Keratinocyte (primary cell): ENCODE data around the gene MLLT3. TPM values are rescaled to one million over a fixed set of nuclear protein-coding genes. Genes with fewer than 3 reads are reported as not detected.

ENCODE experiments used
- DNase-seq: peaks from one replicate; pipeline ENCODE4 v3.0.0-alpha.2; 2011; ENCODE audit warnings: low read depth, missing footprints, low spot score
- FAIRE-seq: peaks from 2 replicates; lab custom pipeline; 2011; peaks lifted over from hg19 to GRCh38; lab: Jason Lieb, UNC
- H2AFZ ChIP-seq: 2 replicates; pipeline ENCODE4 v1.6.0; 2012; ENCODE audit warnings: low read length, control low read depth, inconsistent platforms; ENCODE audit not compliant: control insufficient read depth
- H3K27ac ChIP-seq: 2 replicates; pipeline ENCODE4 v1.5.1; 2011; ENCODE audit warnings: low read length; ENCODE audit not compliant: control insufficient read depth, insufficient read depth
- H3K27me3 ChIP-seq: 3 replicates; pipeline ENCODE4 v1.6.0; 2011; ENCODE audit warnings: low read length; ENCODE audit not compliant: control insufficient read depth, insufficient read depth; ENCODE audit errors: extremely low read depth
- H3K36me3 ChIP-seq, 2 experiments: 2 replicates in 1 of 2; 3 replicates in 1 of 2; pipeline ENCODE4 v1.5.1; 2011; ENCODE audit warnings: low read length in 2 of 2, mild to moderate bottlenecking in 1 of 2; ENCODE audit not compliant: control insufficient read depth in 2 of 2, insufficient read depth in 2 of 2; ENCODE audit errors: extremely low read depth in 1 of 2
- H3K4me1 ChIP-seq: 3 replicates; pipeline ENCODE4 v1.5.1; 2011; ENCODE audit warnings: low read length; ENCODE audit not compliant: control insufficient read depth, insufficient read depth; ENCODE audit errors: extremely low read depth
- H3K4me2 ChIP-seq: 3 replicates; pipeline ENCODE4 v1.6.0; 2011; ENCODE audit warnings: low read depth, low read length; ENCODE audit not compliant: control insufficient read depth, insufficient read depth; ENCODE audit errors: extremely low read depth
- H3K4me3 ChIP-seq, 3 experiments: fragments of 200-600 bp in 1 of 3; sonication (generic) in 1 of 3; 2 replicates in 2 of 3; 3 replicates in 1 of 3; pipeline ENCODE4 v1.5.1; 2011 to 2016; ENCODE audit warnings: low read length in 3 of 3, mild to moderate bottlenecking in 3 of 3, control low read depth in 2 of 3, inconsistent platforms in 1 of 3, low read depth in 1 of 3, mixed read lengths in 1 of 3, mixed run types in 1 of 3, moderate library complexity in 1 of 3; ENCODE audit not compliant: control insufficient read depth in 2 of 3, insufficient read depth in 2 of 3; ENCODE audit errors: extremely low read depth in 1 of 3
- H3K79me2 ChIP-seq: 2 replicates; pipeline ENCODE4 v1.6.0; 2012; ENCODE audit warnings: low read length; ENCODE audit not compliant: control insufficient read depth, insufficient read depth
- H3K9ac ChIP-seq: 3 replicates; pipeline ENCODE4 v1.6.0; 2011; ENCODE audit warnings: low read length; ENCODE audit not compliant: control insufficient read depth, insufficient read depth; ENCODE audit errors: extremely low read depth
- H3K9me1 ChIP-seq: 3 replicates; pipeline ENCODE4 v1.6.0; 2011; ENCODE audit warnings: low read length; ENCODE audit not compliant: control insufficient read depth, insufficient read depth; ENCODE audit errors: extremely low read depth
- H3K9me3 ChIP-seq: 2 replicates; pipeline ENCODE4 v1.5.1; 2012; ENCODE audit warnings: low read depth, low read length; ENCODE audit not compliant: control insufficient read depth
- H4K20me1 ChIP-seq: 3 replicates; pipeline ENCODE4 v1.6.0; 2011; ENCODE audit warnings: low read length; ENCODE audit not compliant: control insufficient read depth, insufficient read depth; ENCODE audit errors: extremely low read depth
- EZH2 ChIP-seq: IDR thresholded peaks from one replicate; pipeline ENCODE4 v1.6.1; 2012; ENCODE audit warnings: inconsistent platforms, mild to moderate bottlenecking, low read length, moderate library complexity
- dilution Hi-C: fragments of 300-500 bp; cut with MboI; formaldehyde crosslinking; loops from one replicate; pipeline ENCODE4 v1.7.0; 2020; ENCODE audit warnings: low sequenced_read_pairs; ENCODE audit not compliant: extremely low pct_ligation_motif_present
- polyA plus RNA-seq, 5 experiments: library from polyadenylated mRNA; depleted of rRNA in 3 of 5; stranded (reverse) in 3 of 5; stranded (forward) in 1 of 5; unstranded in 1 of 5; fragments of >200 nt; gene quantifications; 1 replicate in 1 of 5; 2 replicates in 3 of 5; 3 replicates in 1 of 5; pipeline versions ENCODE4 v1.2.1 to v1.2.3, GENCODE V29; 2011 to 2012; ENCODE audit warnings: missing spikeins in 2 of 5, low read depth in 1 of 5, low replicate concordance in 1 of 5
- TF ChIP-seq, protein P1 (sequence below), 3 experiments: IDR thresholded peaks in 1 of 3; conservative IDR thresholded peaks in 1 of 3; optimal IDR thresholded peaks in 1 of 3; 2 replicates in 2 of 3; 3 replicates in 1 of 3; pipeline versions ENCODE3 to v1.5.1; 2011; ENCODE audit warnings: low read length in 3 of 3, mild to moderate bottlenecking in 3 of 3, moderate library complexity in 2 of 3, control low read depth in 1 of 3, inconsistent platforms in 1 of 3; ENCODE audit not compliant: insufficient read depth in 2 of 3; ENCODE audit errors: extremely low read depth in 1 of 3

MLLT3 gene
- polyA plus RNA-seq, 1 donor (not counting 4 experiments of a cell fraction or from before 2014, with no cell fraction given), result 17.0 TPM

DNA sequence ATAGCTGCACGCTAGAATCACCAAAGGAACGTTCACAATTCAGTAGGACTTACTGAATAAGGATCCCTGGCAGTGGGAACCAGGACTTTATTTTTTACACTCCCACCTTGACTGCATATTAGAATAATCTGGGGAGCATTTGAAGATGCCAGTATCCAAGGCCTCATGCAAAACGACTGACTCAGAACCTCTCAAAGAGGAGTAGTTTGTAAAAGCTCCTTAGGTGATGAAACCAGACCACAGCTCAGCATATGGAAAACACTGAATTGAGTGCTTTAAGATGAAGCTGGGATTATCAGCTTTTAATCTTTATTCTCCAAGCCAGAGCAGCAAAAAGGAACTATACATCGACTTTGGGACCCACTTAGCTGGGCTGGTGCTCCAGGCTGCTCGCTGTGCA is 288.3 kb downstream of the MLLT3 start:
- H3K79me2 ChIP-seq, result no peaks in the 10 kb centered on the region
- no peaks in the 10 kb centered on the region for H3K27me3 ChIP-seq
- TF ChIP-seq, protein P1, sequence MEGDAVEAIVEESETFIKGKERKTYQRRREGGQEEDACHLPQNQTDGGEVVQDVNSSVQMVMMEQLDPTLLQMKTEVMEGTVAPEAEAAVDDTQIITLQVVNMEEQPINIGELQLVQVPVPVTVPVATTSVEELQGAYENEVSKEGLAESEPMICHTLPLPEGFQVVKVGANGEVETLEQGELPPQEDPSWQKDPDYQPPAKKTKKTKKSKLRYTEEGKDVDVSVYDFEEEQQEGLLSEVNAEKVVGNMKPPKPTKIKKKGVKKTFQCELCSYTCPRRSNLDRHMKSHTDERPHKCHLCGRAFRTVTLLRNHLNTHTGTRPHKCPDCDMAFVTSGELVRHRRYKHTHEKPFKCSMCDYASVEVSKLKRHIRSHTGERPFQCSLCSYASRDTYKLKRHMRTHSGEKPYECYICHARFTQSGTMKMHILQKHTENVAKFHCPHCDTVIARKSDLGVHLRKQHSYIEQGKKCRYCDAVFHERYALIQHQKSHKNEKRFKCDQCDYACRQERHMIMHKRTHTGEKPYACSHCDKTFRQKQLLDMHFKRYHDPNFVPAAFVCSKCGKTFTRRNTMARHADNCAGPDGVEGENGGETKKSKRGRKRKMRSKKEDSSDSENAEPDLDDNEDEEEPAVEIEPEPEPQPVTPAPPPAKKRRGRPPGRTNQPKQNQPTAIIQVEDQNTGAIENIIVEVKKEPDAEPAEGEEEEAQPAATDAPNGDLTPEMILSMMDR (optimal IDR thresholded peaks at IDR 0.05 in 1 of 3, IDR thresholded peaks at IDR 0.05 in 1 of 3, conservative IDR thresholded peaks at IDR 0.05 in 1 of 3; ENCODE audit: extremely low read depth in 1 of 3, insufficient read depth in 2 of 3, low read length in 3 of 3), result no peak
- no peak for TF ChIP-seq EZH2
- H3K4me1 ChIP-seq, result no peaks in the 10 kb centered on the region
- no peaks in the 10 kb centered on the region for H3K9me3 ChIP-seq
- FAIRE-seq, result no peak
- H3K4me3 ChIP-seq, result no peak overlapping the region
- DNase-seq, result no peak
- no peak overlapping the region for H3K9ac ChIP-seq
- H3K9me1 ChIP-seq, result no peaks in the 10 kb centered on the region
- no peak overlapping the region for H3K4me2 ChIP-seq
- H2AFZ ChIP-seq, result no peak overlapping the region
- no peaks in the 10 kb centered on the region for H4K20me1 ChIP-seq
- no peaks in the 10 kb centered on the region for H3K36me3 ChIP-seq
- H3K27ac ChIP-seq, result no peak overlapping the region
- dilution Hi-C loops, result no loop called here

DNA sequence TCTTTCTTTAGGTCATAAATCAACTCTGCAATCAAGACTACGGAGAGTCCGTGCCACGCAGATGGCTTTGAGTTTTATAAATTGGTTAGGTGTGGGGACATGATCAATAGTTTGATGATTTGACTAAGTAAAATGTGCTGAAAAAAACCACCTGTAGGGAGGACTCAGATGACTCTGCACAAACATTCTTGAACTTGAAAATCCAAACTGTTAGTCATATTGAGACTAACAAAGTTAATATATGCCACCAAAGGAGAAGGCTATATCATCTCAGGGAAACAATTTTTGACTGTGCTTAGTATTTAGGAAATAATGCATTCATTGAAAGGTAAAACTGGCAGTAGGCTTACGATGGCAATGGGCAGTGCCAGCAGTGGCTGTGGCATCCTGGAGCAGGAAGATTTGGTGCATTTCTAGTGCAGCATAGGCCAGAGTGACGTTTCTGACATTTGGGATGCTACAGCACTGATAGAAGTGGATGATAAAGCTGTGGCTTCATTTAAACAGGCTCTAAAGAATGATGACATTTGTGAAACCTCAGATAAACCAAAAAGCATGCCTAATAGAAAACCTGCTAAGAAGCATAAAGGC is 291.1 kb downstream of the MLLT3 start:
- Histone ChIP-seq H3K79me2 (no peaks in the 10 kb centered on the region), H4K20me1 (no peaks in the 10 kb centered on the region), H3K27ac (no peak overlapping the region), H3K9ac (no peak overlapping the region), H3K4me3 (no peak overlapping the region), H3K9me1 (no peaks in the 10 kb centered on the region), H3K9me3 (no peaks in the 10 kb centered on the region), H3K36me3 (no peaks in the 10 kb centered on the region), H3K27me3 (no peaks in the 10 kb centered on the region), H3K4me2 (no peak overlapping the region), H3K4me1 (no peaks in the 10 kb centered on the region), H2AFZ (no peak overlapping the region)
- TF ChIP-seq, protein P1 (optimal IDR thresholded peaks at IDR 0.05 in 1 of 3, IDR thresholded peaks at IDR 0.05 in 1 of 3, conservative IDR thresholded peaks at IDR 0.05 in 1 of 3; ENCODE audit: extremely low read depth in 1 of 3, insufficient read depth in 2 of 3, low read length in 3 of 3), result no peak
- no peak for TF ChIP-seq EZH2
- DNase-seq (no peak), FAIRE-seq (no peak)
- dilution Hi-C loops, result no loop called here
